Choroid plexus epithelial cell (primary cell): ENCODE data around the gene MRTFA.

Experiments used
- DNase-seq: peaks from one replicate; pipeline ENCODE4 v3.0.0-alpha.2; 2010; ENCODE audit warnings: low read depth
- H3K4me3 ChIP-seq: 2 replicates; pipeline ENCODE4 v1.5.1; 2011; ENCODE audit warnings: low read depth, mild to moderate bottlenecking, control low read depth, low read length, moderate library complexity
- TF ChIP-seq, protein P1 (sequence below): conservative IDR thresholded peaks from 2 replicates; pipeline ENCODE4 v1.5.1; 2011; ENCODE audit warnings: low read depth, mild to moderate bottlenecking, control low read depth, inconsistent platforms, low read length, moderate library complexity

MRTFA gene

DNA sequence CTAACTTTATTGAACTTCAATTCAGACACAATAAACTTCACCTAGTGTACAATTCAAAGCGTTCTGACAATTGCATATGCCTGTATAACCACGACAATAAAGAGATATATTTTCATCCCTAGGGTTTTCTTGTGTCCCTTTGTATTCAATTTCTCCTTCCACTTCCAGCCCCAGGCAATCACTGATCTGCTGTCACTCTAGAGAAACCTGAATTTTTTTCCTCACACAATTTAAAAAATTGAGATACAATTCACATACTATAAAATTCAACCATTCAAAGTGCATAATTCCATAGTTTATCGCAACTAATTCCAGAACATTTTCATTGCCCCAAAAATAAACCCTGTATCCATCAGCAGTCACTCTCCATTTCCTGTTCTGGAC is 116.6 kb downstream of the MRTFA start:
- no peak for DNase-seq
- H3K4me3 ChIP-seq: no peak overlapping the region
- TF ChIP-seq, protein P1, sequence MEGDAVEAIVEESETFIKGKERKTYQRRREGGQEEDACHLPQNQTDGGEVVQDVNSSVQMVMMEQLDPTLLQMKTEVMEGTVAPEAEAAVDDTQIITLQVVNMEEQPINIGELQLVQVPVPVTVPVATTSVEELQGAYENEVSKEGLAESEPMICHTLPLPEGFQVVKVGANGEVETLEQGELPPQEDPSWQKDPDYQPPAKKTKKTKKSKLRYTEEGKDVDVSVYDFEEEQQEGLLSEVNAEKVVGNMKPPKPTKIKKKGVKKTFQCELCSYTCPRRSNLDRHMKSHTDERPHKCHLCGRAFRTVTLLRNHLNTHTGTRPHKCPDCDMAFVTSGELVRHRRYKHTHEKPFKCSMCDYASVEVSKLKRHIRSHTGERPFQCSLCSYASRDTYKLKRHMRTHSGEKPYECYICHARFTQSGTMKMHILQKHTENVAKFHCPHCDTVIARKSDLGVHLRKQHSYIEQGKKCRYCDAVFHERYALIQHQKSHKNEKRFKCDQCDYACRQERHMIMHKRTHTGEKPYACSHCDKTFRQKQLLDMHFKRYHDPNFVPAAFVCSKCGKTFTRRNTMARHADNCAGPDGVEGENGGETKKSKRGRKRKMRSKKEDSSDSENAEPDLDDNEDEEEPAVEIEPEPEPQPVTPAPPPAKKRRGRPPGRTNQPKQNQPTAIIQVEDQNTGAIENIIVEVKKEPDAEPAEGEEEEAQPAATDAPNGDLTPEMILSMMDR: no peak

DNA sequence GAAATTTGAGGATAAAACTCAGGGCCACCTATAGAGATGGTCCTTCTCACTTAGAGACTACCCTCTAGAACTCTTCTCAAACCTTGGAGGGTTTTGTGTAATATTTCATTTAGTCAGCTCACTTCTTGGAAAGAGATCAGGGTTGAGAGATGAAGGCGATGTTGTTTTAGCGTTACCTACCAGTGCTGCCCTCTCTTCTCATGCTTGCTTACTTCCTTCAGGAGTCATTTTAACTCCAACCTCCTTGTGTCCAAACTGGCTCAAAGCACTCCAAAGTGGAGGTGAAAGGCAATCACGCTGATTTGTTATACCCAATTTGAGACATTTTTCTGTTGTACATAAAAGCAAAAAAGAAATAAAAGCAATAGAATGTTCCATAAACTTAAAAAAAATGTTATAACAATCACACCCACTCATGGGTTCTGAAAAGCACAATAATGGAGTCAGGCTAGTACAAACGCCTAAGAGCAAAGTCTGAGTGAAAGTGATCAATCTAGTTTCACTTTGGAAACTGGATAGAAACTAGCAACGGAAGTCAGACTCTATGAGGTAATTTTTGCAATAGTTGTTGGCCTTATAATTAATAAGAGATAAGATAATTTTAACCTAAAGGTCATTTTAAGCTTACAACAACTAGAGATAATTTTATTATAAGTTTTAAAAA is 117.1 kb downstream of the MRTFA start:
- TF ChIP-seq, protein P1: no peak
- DNase-seq: no peak
- H3K4me3 ChIP-seq: no peak overlapping the region

DNA sequence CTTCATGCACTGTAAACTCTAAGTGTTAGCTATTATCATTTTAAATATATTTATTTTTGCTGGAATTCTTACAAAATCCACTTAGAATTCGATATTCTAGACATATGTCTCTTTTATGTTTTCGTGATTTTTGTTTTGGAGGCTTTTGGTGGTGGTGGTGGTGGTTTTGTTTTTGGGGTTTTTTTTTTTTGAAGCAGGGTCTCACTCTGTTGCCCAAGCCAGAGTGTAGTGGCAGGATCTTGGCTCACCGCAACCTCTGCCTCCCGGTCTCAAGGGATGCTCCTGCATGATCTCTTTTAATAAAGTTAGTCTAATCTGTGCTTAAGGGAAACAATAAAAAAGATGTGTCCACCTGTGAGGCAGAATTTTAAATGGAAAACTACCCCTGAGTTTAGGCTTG is 117.7 kb downstream of the MRTFA start:
- DNase-seq: no peak
- H3K4me3 ChIP-seq: no peak overlapping the region
- TF ChIP-seq, protein P1: no peak

DNA sequence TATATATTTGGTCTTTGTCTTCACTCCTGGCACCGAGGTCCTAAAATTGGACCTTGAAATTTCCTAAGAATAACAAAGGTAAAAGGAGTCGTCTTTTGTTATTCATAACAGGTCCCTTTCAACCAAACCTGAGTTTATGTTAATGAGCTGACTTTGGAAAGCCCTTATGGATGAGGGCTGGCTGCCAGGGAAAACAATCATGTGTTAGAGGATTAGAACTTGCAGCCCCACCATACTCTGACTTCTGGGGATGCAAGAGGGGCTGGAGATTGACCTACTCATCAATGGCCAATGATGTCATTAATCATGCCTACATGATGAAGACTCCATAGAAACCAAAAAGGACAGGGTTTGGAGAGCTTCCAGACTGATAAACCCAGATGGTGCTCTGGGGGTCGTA is 118.9 kb downstream of the MRTFA start:
- no peak overlapping the region for H3K4me3 ChIP-seq
- TF ChIP-seq, protein P1: no peak
- DNase-seq: no peak

DNA sequence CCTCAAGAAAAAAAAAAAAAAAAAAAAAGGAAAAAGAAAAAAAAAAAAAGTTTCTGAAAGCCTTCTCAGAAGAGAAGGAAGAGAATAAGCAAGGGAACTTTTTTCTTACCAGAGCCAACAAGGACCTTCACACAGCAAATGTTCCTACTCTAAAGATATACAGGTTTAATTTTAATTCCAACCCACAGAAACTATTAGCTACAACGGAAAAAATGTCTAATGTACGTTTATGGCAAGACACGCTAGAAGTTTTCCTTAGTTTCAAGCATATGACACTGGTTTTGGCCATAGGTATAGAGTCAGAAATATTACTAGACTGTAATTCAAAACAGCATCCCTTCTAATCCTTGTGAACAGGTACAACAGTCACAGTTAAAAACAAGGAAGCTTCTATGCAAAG is 120.1 kb downstream of the MRTFA start:
- no peak overlapping the region for H3K4me3 ChIP-seq
- no peak for DNase-seq
- TF ChIP-seq, protein P1: no peak

DNA sequence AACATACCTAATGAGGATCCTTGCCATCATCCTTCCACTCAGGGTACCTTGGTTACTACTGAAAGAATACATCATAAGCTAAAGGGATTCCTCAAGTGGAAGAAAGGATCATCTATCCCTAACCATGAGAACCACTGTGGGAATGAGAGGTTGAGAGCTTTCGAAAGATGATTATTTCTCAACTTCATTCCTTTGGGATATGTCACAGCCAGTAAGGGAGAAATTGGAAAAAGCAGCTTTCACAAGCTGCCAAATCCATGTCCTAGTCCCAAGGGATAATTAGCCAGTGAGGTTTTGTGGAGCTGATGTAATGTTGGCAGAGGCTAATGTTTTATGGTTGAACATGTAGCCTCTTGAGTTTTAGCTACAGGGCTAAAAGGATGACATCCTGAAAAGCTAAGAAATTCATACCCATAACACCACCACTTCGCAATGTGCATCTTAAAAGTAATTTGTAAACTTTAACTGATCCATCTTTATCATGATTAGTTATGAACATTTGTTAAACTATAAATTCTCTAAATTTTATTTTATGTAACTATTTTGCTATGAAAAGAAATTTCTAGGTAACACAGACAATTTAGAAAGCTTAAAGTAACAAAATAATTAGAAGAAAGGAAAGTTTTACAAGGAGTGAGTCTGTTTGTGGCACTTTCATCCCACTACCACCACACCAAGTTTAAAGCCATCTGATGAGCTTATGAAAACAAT is 123.9 kb downstream of the MRTFA start:
- peak; percentile 86 for DNase-seq
- TF ChIP-seq, protein P1: no peak
- no peak overlapping the region for H3K4me3 ChIP-seq

DNA sequence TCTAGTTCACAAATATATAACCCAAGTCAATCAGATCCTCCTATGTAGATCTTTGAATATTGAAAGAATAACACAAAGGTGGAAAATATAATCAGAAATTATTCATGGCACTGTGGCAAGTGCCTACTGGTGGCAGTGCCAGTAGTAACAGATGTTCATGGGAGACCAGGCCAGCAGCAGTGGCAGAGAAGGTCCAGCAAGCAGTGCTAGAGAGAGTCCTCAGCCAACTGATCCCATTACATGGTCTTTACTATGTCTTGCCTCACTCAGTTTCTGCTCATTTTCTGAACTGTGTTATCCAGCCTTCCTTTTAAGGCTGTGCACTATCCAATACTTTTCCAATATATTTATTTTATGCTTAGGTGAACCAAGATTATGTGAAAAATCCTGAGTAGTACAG is 124.9 kb downstream of the MRTFA start:
- no peak for DNase-seq
- no peak overlapping the region for H3K4me3 ChIP-seq
- TF ChIP-seq, protein P1: peak; percentile 20
